CD4-positive, alpha-beta T cell (primary cell): ENCODE results near the gene PAPLN. TPM values are rescaled to one million over a fixed set of nuclear protein-coding genes. Genes with fewer than 3 reads are reported as not detected.

ENCODE experiments used
- ATAC-seq: fragments of 200-7000 bp; cut with Tn5 transposase; one replicate; pipeline ENCODE4 v1.10.0; 2022; ENCODE audit warnings: mild to moderate bottlenecking; ENCODE audit not compliant: poor library complexity
- CTCF ChIA-PET: fragments of 350-600 bp; sonication (Branson Sonifier 250); formaldehyde crosslinking; loops from one replicate; lab custom pipeline; 2021; ENCODE audit warnings: antibody characterized with exemption, inconsistent platforms; lab: Charles Lee
- POLR2A ChIA-PET: fragments of 350-600 bp; sonication (Branson Sonifier 250); formaldehyde crosslinking; loops from one replicate; lab custom pipeline; 2021; ENCODE audit warnings: antibody characterized with exemption, inconsistent platforms; lab: Charles Lee
- DNase-seq, 14 experiments: peaks; one replicate each; pipeline ENCODE4 v3.0.0-alpha.2; 2013 to 2020; ENCODE audit warnings: mixed read lengths in 2 of 14
- H3K27ac ChIP-seq, 2 donors: one replicate each; pipeline versions ENCODE4 v1.5.1 to v1.7.0; 2013; ENCODE audit warnings: low read length in 2 of 2, low read depth in 1 of 2, mild to moderate bottlenecking in 1 of 2
- H3K27me3 ChIP-seq, 2 experiments: 1 replicate in 1 of 2; 2 replicates in 1 of 2; pipeline versions ENCODE4 v1.6.1 to v1.7.0; 2013; ENCODE audit warnings: low read length in 2 of 2, control low read depth in 1 of 2, mild to moderate bottlenecking in 1 of 2, moderate library complexity in 1 of 2; ENCODE audit not compliant: insufficient read depth in 2 of 2, control insufficient read depth in 1 of 2
- H3K36me3 ChIP-seq: one replicate; pipeline ENCODE4 v1.6.1; 2013; ENCODE audit warnings: low read length, control low read depth; ENCODE audit not compliant: insufficient read depth
- H3K4me1 ChIP-seq: one replicate; pipeline ENCODE4 v1.6.1; 2013; ENCODE audit warnings: low read length, control low read depth; ENCODE audit not compliant: insufficient read depth
- H3K4me3 ChIP-seq: one replicate; pipeline ENCODE4 v1.5.1; 2013; ENCODE audit warnings: mild to moderate bottlenecking, low read length, moderate library complexity
- H3K9me3 ChIP-seq, 2 experiments: 1 replicate in 1 of 2; 2 replicates in 1 of 2; pipeline versions ENCODE4 v1.6.1 to v1.7.0; 2013; ENCODE audit warnings: low read length in 2 of 2, mild to moderate bottlenecking in 2 of 2, control low read depth in 1 of 2, moderate library complexity in 1 of 2; ENCODE audit not compliant: control insufficient read depth in 1 of 2, insufficient read depth in 1 of 2
- H3K27ac Mint-ChIP-seq: one replicate; pipeline ENCODE4 v1.8.0; 2020; ENCODE audit warnings: mixed read lengths
- H3K27me3 Mint-ChIP-seq: one replicate; pipeline ENCODE4 v1.8.0; 2021; ENCODE audit warnings: mixed read lengths
- H3K36me3 Mint-ChIP-seq: one replicate; pipeline ENCODE4 v1.8.0; 2021; ENCODE audit warnings: low read depth, mixed read lengths
- H3K4me1 Mint-ChIP-seq: one replicate; pipeline ENCODE4 v1.8.0; 2021; ENCODE audit warnings: low read depth, mixed read lengths
- H3K4me3 Mint-ChIP-seq: one replicate; pipeline ENCODE4 v1.8.0; 2020; ENCODE audit warnings: mild to moderate bottlenecking, mixed read lengths
- H3K9me3 Mint-ChIP-seq: one replicate; pipeline ENCODE4 v1.8.0; 2020; ENCODE audit warnings: mixed read lengths
- intact Hi-C, 2 experiments: fragments of 100-400 bp; cut with DNase I in 1 of 2; cut with micrococcal nuclease in 1 of 2; formaldehyde crosslinking; loops; one replicate each; pipeline versions ENCODE4 v1.15.1 to v1.9.0; 2023 to 2025; cut with DNase I, micrococcal nuclease
- total RNA-seq, 174 experiments: library from RNA in 2 of 174; stranded (reverse) in 2 of 174; gene quantifications; one replicate each; pipeline ENCODE4 v1.2.3 and lab custom pipeline; 2021 to 2026
- TF ChIP-seq, protein P1 (sequence below): fragments of 200-600 bp; IDR thresholded peaks from one replicate; pipeline ENCODE4 v1.8.0; 2022; ENCODE audit warnings: antibody characterized with exemption, mild to moderate bottlenecking

PAPLN gene
- total RNA-seq, 2 experiments from 2014 or later: 0.05 to 0.14 TPM

GRCh38 chr14:73264080-73264884 is 27.0 kb downstream of the PAPLN start:
- Mint-ChIP-seq H3K36me3 (no peaks in the 10 kb centered on the region), H3K27me3 (peaks cover 8% of the 10 kb centered on the region), H3K4me1 (no peaks in the 10 kb centered on the region), H3K9me3 (no peaks in the 10 kb centered on the region), H3K27ac (no peak overlapping the region), H3K4me3 (no peak overlapping the region)
- Histone ChIP-seq H3K9me3 (no peaks in the 10 kb centered on the region), H3K4me3 (no peak overlapping the region), H3K27me3 (peaks cover 0 to 2% of the 10 kb centered on the region in 2 experiments), H3K27ac (no peak overlapping the region), H3K4me1 (no peaks in the 10 kb centered on the region), H3K36me3 (no peaks in the 10 kb centered on the region)
- POLR2A ChIA-PET: no interaction called here
- DNase-seq: no peak
- TF ChIP-seq, protein P1, sequence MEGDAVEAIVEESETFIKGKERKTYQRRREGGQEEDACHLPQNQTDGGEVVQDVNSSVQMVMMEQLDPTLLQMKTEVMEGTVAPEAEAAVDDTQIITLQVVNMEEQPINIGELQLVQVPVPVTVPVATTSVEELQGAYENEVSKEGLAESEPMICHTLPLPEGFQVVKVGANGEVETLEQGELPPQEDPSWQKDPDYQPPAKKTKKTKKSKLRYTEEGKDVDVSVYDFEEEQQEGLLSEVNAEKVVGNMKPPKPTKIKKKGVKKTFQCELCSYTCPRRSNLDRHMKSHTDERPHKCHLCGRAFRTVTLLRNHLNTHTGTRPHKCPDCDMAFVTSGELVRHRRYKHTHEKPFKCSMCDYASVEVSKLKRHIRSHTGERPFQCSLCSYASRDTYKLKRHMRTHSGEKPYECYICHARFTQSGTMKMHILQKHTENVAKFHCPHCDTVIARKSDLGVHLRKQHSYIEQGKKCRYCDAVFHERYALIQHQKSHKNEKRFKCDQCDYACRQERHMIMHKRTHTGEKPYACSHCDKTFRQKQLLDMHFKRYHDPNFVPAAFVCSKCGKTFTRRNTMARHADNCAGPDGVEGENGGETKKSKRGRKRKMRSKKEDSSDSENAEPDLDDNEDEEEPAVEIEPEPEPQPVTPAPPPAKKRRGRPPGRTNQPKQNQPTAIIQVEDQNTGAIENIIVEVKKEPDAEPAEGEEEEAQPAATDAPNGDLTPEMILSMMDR: no peak
- ATAC-seq: no peak
- intact Hi-C loops: no loop called here
- CTCF ChIA-PET: no interaction called here

DNA sequence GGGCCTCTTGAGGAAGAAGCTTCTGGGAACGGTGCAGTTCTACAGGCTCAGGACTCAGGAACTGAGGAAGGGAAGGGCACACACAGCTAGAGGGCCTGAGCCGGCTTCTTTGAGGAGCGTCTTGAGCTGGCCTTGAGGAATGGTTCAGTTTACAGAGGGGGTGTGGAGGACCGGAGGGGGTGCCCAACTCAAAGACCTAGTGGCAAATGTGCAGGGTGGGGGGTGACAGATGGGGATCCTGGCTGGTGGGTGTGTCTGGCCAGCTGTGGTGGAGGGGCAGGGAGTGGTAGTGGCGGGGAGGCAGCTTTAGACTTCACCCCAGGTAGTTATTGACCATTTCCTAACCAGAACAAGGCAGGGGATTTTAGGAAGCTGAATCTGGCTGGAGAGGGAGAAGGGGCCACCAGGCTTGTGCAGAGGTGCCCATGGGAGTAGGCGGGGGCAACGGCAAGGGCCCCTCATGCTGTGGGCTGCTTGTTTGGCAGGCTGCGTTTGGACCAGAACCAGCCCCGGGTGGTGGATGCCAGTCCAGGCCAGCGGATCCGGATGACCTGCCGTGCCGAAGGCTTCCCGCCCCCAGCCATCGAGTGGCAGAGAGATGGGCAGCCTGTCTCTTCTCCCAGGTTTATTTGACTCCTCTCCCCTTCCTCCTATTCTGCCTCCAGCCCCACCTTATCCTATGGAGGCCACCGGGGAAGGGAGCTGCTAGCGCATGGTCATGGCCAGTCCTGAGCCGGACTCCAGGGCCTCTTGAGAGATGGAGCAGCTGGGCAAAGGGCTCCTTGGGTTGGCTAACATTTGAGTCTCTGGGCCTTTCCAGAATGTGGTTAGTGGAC is 27.8 kb downstream of the PAPLN start:
- TF ChIP-seq, protein P1: no peak
- POLR2A ChIA-PET: no interaction called here

DNA sequence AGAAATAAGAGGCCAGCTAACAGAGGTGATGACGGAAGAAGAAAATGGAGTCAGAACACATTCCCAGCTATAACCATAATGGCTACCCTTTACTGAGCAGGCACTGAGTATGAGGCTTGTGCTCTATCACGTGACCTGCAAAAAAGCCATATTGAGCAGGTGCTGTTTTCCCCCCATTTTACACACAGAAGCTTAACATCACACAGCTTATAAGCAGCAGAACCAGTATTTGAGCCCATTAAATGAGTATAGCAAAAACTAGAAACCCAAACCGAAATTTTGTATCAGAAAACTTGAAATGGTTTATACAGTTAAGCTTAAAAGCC is 28.4 kb downstream of the PAPLN start:
- no peaks in the 10 kb centered on the region for H3K36me3 ChIP-seq
- CTCF ChIA-PET: no interaction called here
- intact Hi-C loops: no loop called here

More for the DNA sequence above, 27.8 kb downstream of the PAPLN start:
- ATAC-seq (no peak), DNase-seq (no peak)
- CTCF ChIA-PET: no interaction called here
- Histone ChIP-seq H3K4me3 (no peak overlapping the region), H3K4me1 (peaks cover 5% of the 10 kb centered on the region), H3K27me3 (peaks cover 0 to 2% of the 10 kb centered on the region in 2 experiments), H3K36me3 (no peaks in the 10 kb centered on the region), H3K27ac (no peak overlapping the region), H3K9me3 (no peaks in the 10 kb centered on the region)
- Mint-ChIP-seq H3K4me1 (peaks cover 1% of the 10 kb centered on the region), H3K36me3 (no peaks in the 10 kb centered on the region), H3K4me3 (no peak overlapping the region), H3K27ac (no peak overlapping the region), H3K27me3 (peaks cover 10% of the 10 kb centered on the region), H3K9me3 (no peaks in the 10 kb centered on the region)
- intact Hi-C loops: no loop called here

More for the DNA sequence above, 28.4 kb downstream of the PAPLN start:
- Mint-ChIP-seq H3K4me1 (peaks cover 7% of the 10 kb centered on the region), H3K4me3 (no peak overlapping the region), H3K36me3 (no peaks in the 10 kb centered on the region), H3K9me3 (no peaks in the 10 kb centered on the region), H3K27me3 (peaks cover 15% of the 10 kb centered on the region), H3K27ac (no peak overlapping the region)
- DNase-seq (no peak), ATAC-seq (no peak)
- H3K4me3 ChIP-seq: no peak overlapping the region
- H3K27ac ChIP-seq: no peak overlapping the region
- H3K4me1 ChIP-seq: peaks cover 10% of the 10 kb centered on the region
- peaks cover 0 to 2% of the 10 kb centered on the region in 2 experiments for H3K27me3 ChIP-seq
- no peaks in the 10 kb centered on the region for H3K9me3 ChIP-seq
- POLR2A ChIA-PET: no interaction called here
- TF ChIP-seq, protein P1: no peak
